NCI-H345 treated with DMSO at 0.1 percent for 48 hours (cell line): ENCODE results near the gene BASP1.
A peak's percentile ranks its signal among the peaks of the same experiment; 100 is the strongest.
"Not testable (repeated sequence)": the region's sequence is repeated elsewhere in the genome, so short reads cannot be mapped to it uniquely, and the experiment has no call there.

Experiments
- DNase-seq: peaks from one replicate; lab custom pipeline; 2025; ENCODE audit not compliant: unreplicated experiment; lab: John Stamatoyannopoulos, UW

BASP1 gene

GRCh38 chr5:17252543-17252942 is 35.1 kb downstream of the BASP1 start:
- DNase-seq = no peak

- DNase-seq = no peak
These were observed 38.1 kb downstream of the BASP1 start for GRCh38 chr5:17255471-17256021.

- no peak for DNase-seq
These were observed 38.7 kb downstream of the BASP1 start for GRCh38 chr5:17256171-17256570.

GRCh38 chr5:17256839-17257238 is 39.4 kb downstream of the BASP1 start:
- DNase-seq = no peak

- no peak for DNase-seq
These were observed 40.4 kb downstream of the BASP1 start for GRCh38 chr5:17257705-17258273.

GRCh38 chr5:17258431-17258830 is 41.0 kb downstream of the BASP1 start:
- DNase-seq = no peak

- not testable (repeated sequence) for DNase-seq
These were observed 41.6 kb downstream of the BASP1 start for GRCh38 chr5:17259012-17259411.

- peak; percentile 81 for DNase-seq
These were observed 42.3 kb downstream of the BASP1 start for GRCh38 chr5:17259630-17260257.

- DNase-seq = peak; percentile 81
These were observed 43.1 kb downstream of the BASP1 start for GRCh38 chr5:17260549-17260948.

- no peak for DNase-seq
These were observed 43.6 kb downstream of the BASP1 start for GRCh38 chr5:17261075-17261474.

GRCh38 chr5:17265041-17265440 is 47.6 kb downstream of the BASP1 start:
- DNase-seq = no peak

GRCh38 chr5:17267106-17267505 is 49.7 kb downstream of the BASP1 start:
- DNase-seq = no peak

GRCh38 chr5:17269201-17269600 is 51.8 kb downstream of the BASP1 start:
- no peak for DNase-seq

GRCh38 chr5:17272111-17272510 is 54.7 kb downstream of the BASP1 start:
- DNase-seq = no peak

GRCh38 chr5:17275289-17276158 is 58.1 kb downstream of the BASP1 start:
- no peak for DNase-seq

GRCh38 chr5:17276445-17276844 is 59.0 kb downstream of the BASP1 start:
- DNase-seq = no peak

- no peak for DNase-seq
These were observed 60.5 kb downstream of the BASP1 start for GRCh38 chr5:17277907-17278306.

- no peak for DNase-seq
These were observed 61.5 kb downstream of the BASP1 start for GRCh38 chr5:17278931-17279330.

GRCh38 chr5:17279487-17279886 is 62.1 kb downstream of the BASP1 start:
- DNase-seq = no peak

- DNase-seq = no peak
These were observed 65.1 kb downstream of the BASP1 start for GRCh38 chr5:17282283-17283120.

GRCh38 chr5:17283121-17283415 is 65.6 kb downstream of the BASP1 start:
- no peak for DNase-seq
